ENCODE measurements around the gene XPNPEP1. TPM values are rescaled to one million over a fixed set of nuclear protein-coding genes. Genes with fewer than 3 reads are reported as not detected.

XPNPEP1 gene
- polyA plus RNA-seq, 1 donor (not counting 4 experiments of a cell fraction or from before 2014, with no cell fraction given): 96.2 TPM

- no peaks in the 10 kb centered on the region for H3K36me3 ChIP-seq (ENCODE audit: control insufficient read depth in 2 of 2, extremely low read depth in 1 of 2, insufficient read depth in 2 of 2, low read length in 2 of 2)
- H3K4me2 ChIP-seq (ENCODE audit: control insufficient read depth, extremely low read depth, insufficient read depth, low read depth, low read length): no peak overlapping the region
- TF ChIP-seq EZH2 (IDR thresholded peaks at IDR 0.05; ENCODE audit: low read length) (no peak), CTCF (optimal IDR thresholded peaks at IDR 0.05 in 1 of 3, IDR thresholded peaks at IDR 0.05 in 1 of 3, conservative IDR thresholded peaks at IDR 0.05 in 1 of 3; ENCODE audit: extremely low read depth in 1 of 3, insufficient read depth in 2 of 3, low read length in 3 of 3) (no peak)
- H3K79me2 ChIP-seq (ENCODE audit: control insufficient read depth, insufficient read depth, low read length): no peaks in the 10 kb centered on the region
- H3K27ac ChIP-seq (ENCODE audit: control insufficient read depth, insufficient read depth, low read length): no peak overlapping the region
- H3K4me3 ChIP-seq (ENCODE audit: control insufficient read depth in 2 of 3, extremely low read depth in 1 of 3, insufficient read depth in 2 of 3, low read depth in 1 of 3, low read length in 3 of 3): no peak overlapping the region
- H4K20me1 ChIP-seq (ENCODE audit: control insufficient read depth, extremely low read depth, insufficient read depth, low read length): no peaks in the 10 kb centered on the region
- FAIRE-seq (no peak), DNase-seq (ENCODE audit: low read depth, low spot score) (no peak)
- no peaks in the 10 kb centered on the region for H3K4me1 ChIP-seq (ENCODE audit: control insufficient read depth, extremely low read depth, insufficient read depth, low read length)
- no peaks in the 10 kb centered on the region for H3K27me3 ChIP-seq (ENCODE audit: control insufficient read depth, extremely low read depth, insufficient read depth, low read length)
- H3K9ac ChIP-seq (ENCODE audit: control insufficient read depth, extremely low read depth, insufficient read depth, low read length): no peak overlapping the region
- H3K9me1 ChIP-seq (ENCODE audit: control insufficient read depth, extremely low read depth, insufficient read depth, low read length): no peaks in the 10 kb centered on the region
- H2AFZ ChIP-seq (ENCODE audit: control insufficient read depth, low read length): peak overlapping the region; percentile 84
- dilution Hi-C loops (cut with MboI; ENCODE audit: extremely low pct_ligation_motif_present, low sequenced_read_pairs): no loop called here
- H3K9me3 ChIP-seq (ENCODE audit: control insufficient read depth, low read depth, low read length): no peaks in the 10 kb centered on the region
Observed at GRCh38 chr10:109941236-109941862, 18.0 kb upstream of the XPNPEP1 start.

- Histone ChIP-seq H3K79me2 (ENCODE audit: control insufficient read depth, insufficient read depth, low read length) (no peaks in the 10 kb centered on the region), H3K27me3 (ENCODE audit: control insufficient read depth, extremely low read depth, insufficient read depth, low read length) (no peaks in the 10 kb centered on the region), H3K4me2 (ENCODE audit: control insufficient read depth, extremely low read depth, insufficient read depth, low read depth, low read length) (no peak overlapping the region), H2AFZ (ENCODE audit: control insufficient read depth, low read length) (no peak overlapping the region), H3K36me3 (ENCODE audit: control insufficient read depth in 2 of 2, extremely low read depth in 1 of 2, insufficient read depth in 2 of 2, low read length in 2 of 2) (no peaks in the 10 kb centered on the region), H3K4me1 (ENCODE audit: control insufficient read depth, extremely low read depth, insufficient read depth, low read length) (no peaks in the 10 kb centered on the region), H3K9me1 (ENCODE audit: control insufficient read depth, extremely low read depth, insufficient read depth, low read length) (no peaks in the 10 kb centered on the region), H4K20me1 (ENCODE audit: control insufficient read depth, extremely low read depth, insufficient read depth, low read length) (no peaks in the 10 kb centered on the region), H3K9ac (ENCODE audit: control insufficient read depth, extremely low read depth, insufficient read depth, low read length) (no peak overlapping the region), H3K27ac (ENCODE audit: control insufficient read depth, insufficient read depth, low read length) (no peak overlapping the region), H3K4me3 (ENCODE audit: control insufficient read depth in 2 of 3, extremely low read depth in 1 of 3, insufficient read depth in 2 of 3, low read depth in 1 of 3, low read length in 3 of 3) (no peak overlapping the region), H3K9me3 (ENCODE audit: control insufficient read depth, low read depth, low read length) (no peaks in the 10 kb centered on the region)
- DNase-seq (ENCODE audit: low read depth, low spot score) (no peak), FAIRE-seq (no peak)
- dilution Hi-C loops (cut with MboI; ENCODE audit: extremely low pct_ligation_motif_present, low sequenced_read_pairs): no loop called here
- no peak for TF ChIP-seq EZH2 (IDR thresholded peaks at IDR 0.05; ENCODE audit: low read length)
- TF ChIP-seq CTCF (optimal IDR thresholded peaks at IDR 0.05 in 1 of 3, IDR thresholded peaks at IDR 0.05 in 1 of 3, conservative IDR thresholded peaks at IDR 0.05 in 1 of 3; ENCODE audit: extremely low read depth in 1 of 3, insufficient read depth in 2 of 3, low read length in 3 of 3): no peak
Observed at GRCh38 chr10:109940553-109940952, 17.2 kb upstream of the XPNPEP1 start.
